Stomach (tissue), 9 donors: ENCODE measurements around the gene ACAT2. TPM values are rescaled to one million over a fixed set of nuclear protein-coding genes. Genes with fewer than 3 reads are reported as not detected.

Experiments used
- DNase-seq, 2 donors: peaks; one replicate each; pipeline versions ENCODE4 v3.0.0 to v3.0.0-alpha.2; 2013 to 2019
- H3K27ac ChIP-seq, 5 donors: fragments of 200-600 bp in 4 of 5; sonication (generic) in 4 of 5; one replicate each; pipeline ENCODE4 v1.5.1; 2013 to 2019; ENCODE audit warnings: mild to moderate bottlenecking in 1 of 5, moderate library complexity in 1 of 5
- H3K27me3 ChIP-seq, 3 donors: fragments of 200-600 bp; sonication (generic); one replicate each; pipeline ENCODE4 v1.5.1; 2017 to 2019; ENCODE audit warnings: mixed run types in 1 of 3
- H3K36me3 ChIP-seq, 4 donors: fragments of 200-600 bp; sonication (generic); 1 replicate in 3 of 4; 2 replicates in 1 of 4; pipeline ENCODE4 v1.5.1; 2016 to 2019
- H3K4me1 ChIP-seq, 4 donors: fragments of 200-600 bp; sonication (generic); one replicate each; pipeline ENCODE4 v1.5.1; 2016 to 2019
- H3K4me3 ChIP-seq, 4 donors: fragments of 200-600 bp; sonication (generic) in 3 of 4; one replicate each; pipeline ENCODE4 v1.5.1; 2016 to 2019; ENCODE audit warnings: mild to moderate bottlenecking in 1 of 4
- H3K9me3 ChIP-seq, 4 donors: fragments of 200-600 bp; sonication (generic); one replicate each; pipeline ENCODE4 v1.5.1; 2016 to 2019
- EP300 ChIP-seq: sonication (generic); formaldehyde crosslinking; IDR thresholded peaks from one replicate; pipeline ENCODE4 v1.6.1; 2017; ENCODE audit warnings: antibody characterized with exemption
- POLR2A ChIP-seq, 4 donors: fragments of 450-650 bp; IDR thresholded peaks; one replicate each; pipeline ENCODE4 v1.6.1; 2016; ENCODE audit warnings: antibody characterized with exemption in 4 of 4, control low read depth in 2 of 4, mild to moderate bottlenecking in 1 of 4, moderate library complexity in 1 of 4
- POLR2AphosphoS5 ChIP-seq, 3 donors: sonication (generic); formaldehyde crosslinking; IDR thresholded peaks; one replicate each; pipeline ENCODE4 v1.6.1; 2016; ENCODE audit warnings: antibody characterized with exemption in 3 of 3
- WGBS, 5 donors: extraction: QIAGEN DNeasy Blood & Tissue Kit in 3 of 5; methylation state at CpG; one replicate each; pipeline versions ENCODE4 v1.1.5 to v1.1.7; 2013 to 2018; 5-methylcytosine and 5-hydroxymethylcytosine counted together
- intact Hi-C: fragments of 100-400 bp; cut with DNase I; formaldehyde crosslinking; loops from one replicate; pipeline ENCODE4 v1.15.1; 2023; ENCODE audit warnings: low total_unique reads
- polyA plus RNA-seq, 3 donors: library from polyadenylated mRNA; stranded (reverse); fragments of 200-250 nt; gene quantifications; one replicate each; pipeline ENCODE4 v1.2.3, GENCODE V29; 2013
- total RNA-seq, 5 donors: library from RNA; depleted of rRNA; stranded (reverse); fragments of >200 nt; gene quantifications; one replicate each; pipeline versions ENCODE4 v1.1.0 to v1.2.3, GENCODE V29; 2014 to 2016
- TF ChIP-seq, protein P1 (sequence below), 7 experiments: fragments of 450-650 bp in 4 of 7; fragments of 200-600 bp in 3 of 7; sonication (generic) in 3 of 7; IDR thresholded peaks; one replicate each; pipeline ENCODE4 v1.5.1; 2016 to 2019; ENCODE audit warnings: antibody characterized with exemption in 7 of 7, control low read depth in 2 of 7, mild to moderate bottlenecking in 1 of 7
- donor health status: healthy with polysubstance abuse.
- donor health status: Bipolar disorder and iron deficiency.
- donor health status: healthy.

ACAT2 gene
- total and polyA plus RNA-seq, 8 donors = 0.58 to 82.1 (median 22.7) TPM

DNA sequence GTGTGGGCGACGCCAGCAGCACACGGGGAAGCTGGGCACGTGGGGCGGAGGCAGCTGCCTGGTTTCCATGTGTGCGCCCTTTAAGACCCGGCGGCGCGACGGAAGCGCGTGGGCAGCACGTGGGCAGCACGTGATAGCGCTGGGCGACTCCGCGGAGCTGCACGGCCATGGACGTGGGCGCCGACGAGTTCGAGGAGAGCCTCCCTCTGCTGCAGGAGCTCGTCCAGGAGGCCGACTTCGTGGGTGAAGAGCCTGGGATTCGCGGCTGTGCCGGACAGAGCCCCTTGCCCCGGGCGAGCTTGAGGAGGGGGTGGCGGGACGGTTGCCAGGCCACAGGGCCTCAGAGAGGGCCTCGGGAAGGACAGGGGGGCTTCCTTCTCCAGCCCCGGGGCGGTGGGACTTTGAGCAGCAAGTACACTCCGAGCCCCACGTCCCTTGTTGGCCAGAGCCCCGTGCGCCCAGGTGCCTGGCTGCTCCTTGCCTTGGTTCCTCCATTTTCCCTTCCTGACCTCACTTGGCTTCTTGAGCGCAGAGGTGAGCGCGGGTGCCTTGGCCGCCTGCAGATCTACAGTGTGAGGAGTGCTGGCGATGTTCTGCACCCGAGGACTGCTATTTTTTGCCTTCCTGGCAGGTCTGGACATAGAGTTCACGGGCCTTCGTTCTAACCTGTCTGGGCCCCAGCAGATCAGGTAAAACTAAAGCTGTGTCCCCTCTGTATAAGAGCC lies 38.5 kb downstream of the ACAT2 start, which contains the start of gene PNLDC1:
TSS of gene PNLDC1 (plus strand) at position 136 of the 725 bp plus-strand sequence. CDS start at position 168, 32 bp downstream.
- Histone ChIP-seq H3K9me3 (no peaks in the 10 kb centered on the region), H3K27ac (no peak within 1 kb of the TSS), H3K4me1 (peaks cover 0 to 12% (median 0%) of the 10 kb centered on the region in 4 donors), H3K4me3 (no peak within 1 kb of the TSS), H3K36me3 (peaks cover 18 to 53% (median 50%) of the 10 kb centered on the region in 4 donors), H3K27me3 (no peaks in the 10 kb centered on the region)
- intact Hi-C loops = no loop called here
- whole genome bisulfite sequencing, 5 donors = 85 to 93% (median 92%) methylated on average over 46 to 50 of the region's 50 CpGs
- TF ChIP-seq, protein P1, sequence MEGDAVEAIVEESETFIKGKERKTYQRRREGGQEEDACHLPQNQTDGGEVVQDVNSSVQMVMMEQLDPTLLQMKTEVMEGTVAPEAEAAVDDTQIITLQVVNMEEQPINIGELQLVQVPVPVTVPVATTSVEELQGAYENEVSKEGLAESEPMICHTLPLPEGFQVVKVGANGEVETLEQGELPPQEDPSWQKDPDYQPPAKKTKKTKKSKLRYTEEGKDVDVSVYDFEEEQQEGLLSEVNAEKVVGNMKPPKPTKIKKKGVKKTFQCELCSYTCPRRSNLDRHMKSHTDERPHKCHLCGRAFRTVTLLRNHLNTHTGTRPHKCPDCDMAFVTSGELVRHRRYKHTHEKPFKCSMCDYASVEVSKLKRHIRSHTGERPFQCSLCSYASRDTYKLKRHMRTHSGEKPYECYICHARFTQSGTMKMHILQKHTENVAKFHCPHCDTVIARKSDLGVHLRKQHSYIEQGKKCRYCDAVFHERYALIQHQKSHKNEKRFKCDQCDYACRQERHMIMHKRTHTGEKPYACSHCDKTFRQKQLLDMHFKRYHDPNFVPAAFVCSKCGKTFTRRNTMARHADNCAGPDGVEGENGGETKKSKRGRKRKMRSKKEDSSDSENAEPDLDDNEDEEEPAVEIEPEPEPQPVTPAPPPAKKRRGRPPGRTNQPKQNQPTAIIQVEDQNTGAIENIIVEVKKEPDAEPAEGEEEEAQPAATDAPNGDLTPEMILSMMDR (IDR thresholded peaks at IDR 0.05) = no peak
- TF ChIP-seq EP300 = no peak
- TF ChIP-seq POLR2AphosphoS5 (IDR thresholded peaks at IDR 0.05) = no peak
- TF ChIP-seq POLR2A (IDR thresholded peaks at IDR 0.05) = no peak
- no peak for DNase-seq

DNA sequence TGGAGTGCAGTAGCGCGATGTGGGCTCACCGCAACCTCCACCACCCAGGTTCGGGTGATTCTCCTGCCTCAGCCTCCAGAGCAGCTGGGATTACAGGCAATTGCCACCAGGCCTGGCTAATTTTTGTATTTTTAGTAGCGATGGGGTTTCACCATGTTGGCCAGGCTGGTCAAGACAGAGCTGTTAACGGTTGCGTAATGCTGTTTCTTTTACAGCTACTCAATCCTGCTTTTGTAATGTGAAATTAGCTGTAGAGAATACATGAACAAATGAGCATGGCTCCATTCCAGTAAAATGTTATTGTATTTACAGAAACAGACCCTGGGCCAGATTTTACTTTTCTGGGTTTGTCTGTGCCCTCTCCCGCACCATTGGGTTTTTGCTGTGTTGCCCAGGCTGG lies 40.1 kb downstream of the ACAT2 start:
- H3K9me3 ChIP-seq = no peaks in the 10 kb centered on the region
- peaks cover 0 to 5% (median 0%) of the 10 kb centered on the region in 4 donors for H3K4me1 ChIP-seq
- TF ChIP-seq POLR2AphosphoS5 (IDR thresholded peaks at IDR 0.05) = no peak
- TF ChIP-seq POLR2A (IDR thresholded peaks at IDR 0.05) = no peak
- TF ChIP-seq, protein P1 (IDR thresholded peaks at IDR 0.05) = no peak
- TF ChIP-seq EP300 = no peak
- 91 to 94% (median 93%) methylated on average over 8 of the region's 8 CpGs for WGBS, 5 donors
- no peak overlapping the region for H3K27ac ChIP-seq
- H3K36me3 ChIP-seq = peaks cover 18 to 39% (median 36%) of the 10 kb centered on the region in 4 donors
- no peaks in the 10 kb centered on the region for H3K27me3 ChIP-seq
- no peak overlapping the region for H3K4me3 ChIP-seq
- intact Hi-C loops = no loop called here
- no peak for DNase-seq

DNA sequence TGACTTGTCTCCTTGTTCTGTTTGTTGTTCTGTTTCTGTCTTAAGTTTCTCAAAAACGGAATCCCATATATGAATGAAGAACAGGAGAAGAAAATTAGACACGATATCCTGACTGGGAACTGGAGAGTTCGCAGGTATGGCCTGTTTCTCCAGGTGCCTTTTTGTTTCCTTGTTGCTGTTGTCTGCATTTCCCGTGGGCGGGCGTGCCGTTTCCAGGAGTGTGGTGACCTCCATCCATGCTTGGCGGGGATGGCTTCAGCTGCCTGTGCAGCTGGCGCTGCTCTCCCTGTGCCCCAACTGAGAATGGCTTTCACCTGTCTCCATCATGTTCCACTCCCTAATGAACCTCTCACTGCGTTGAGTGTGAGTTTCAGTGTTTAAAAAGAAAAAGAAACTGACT lies 42.7 kb downstream of the ACAT2 start:
- 64 to 82% (median 74%) methylated on average over 10 of the region's 10 CpGs for WGBS, 5 donors
- H3K36me3 ChIP-seq = peaks cover 0 to 13% (median 10%) of the 10 kb centered on the region in 4 donors
- TF ChIP-seq EP300 (no peak), POLR2AphosphoS5 (IDR thresholded peaks at IDR 0.05) (no peak), POLR2A (IDR thresholded peaks at IDR 0.05) (no peak)
- TF ChIP-seq, protein P1 (IDR thresholded peaks at IDR 0.05) = no peak
- intact Hi-C loops = no loop called here
- peak in 1 of 2 donors; percentile 11 for DNase-seq
- no peak overlapping the region for H3K4me3 ChIP-seq
- no peaks in the 10 kb centered on the region for H3K27me3 ChIP-seq
- H3K9me3 ChIP-seq = no peaks in the 10 kb centered on the region
- peaks cover 0 to 15% (median 0%) of the 10 kb centered on the region in 4 donors for H3K4me1 ChIP-seq
- no peak overlapping the region for H3K27ac ChIP-seq

DNA sequence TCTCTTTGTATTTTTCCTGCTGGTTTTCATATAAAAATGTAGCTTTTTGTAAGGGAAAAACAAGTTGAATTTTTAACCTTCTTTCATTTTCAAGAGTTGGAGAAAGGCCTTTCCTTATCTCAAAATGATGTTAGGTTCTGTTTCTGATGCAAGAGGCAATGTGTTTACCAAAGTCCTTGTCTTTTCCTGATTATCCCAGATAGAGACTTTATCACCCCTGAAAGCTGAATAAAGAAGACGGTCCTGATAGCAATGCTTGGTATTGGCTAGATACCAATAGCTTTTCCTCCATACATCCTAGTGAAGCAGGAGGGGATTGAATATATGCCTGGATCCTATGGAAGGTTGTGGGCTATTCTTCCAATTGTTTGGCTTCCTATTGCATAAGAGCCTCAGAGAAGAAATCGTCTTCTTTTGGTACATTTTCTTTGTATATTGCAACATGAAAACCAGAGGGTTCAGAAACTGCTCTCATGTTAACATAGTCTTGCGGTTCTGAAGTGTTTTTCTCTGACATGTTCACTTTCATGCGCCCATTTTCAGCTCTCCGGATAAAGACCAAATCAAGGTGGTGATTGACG lies 43.7 kb downstream of the ACAT2 start:
- intact Hi-C loops = no loop called here
- WGBS, 5 donors = 86 to 89% (median 88%) methylated on average over 6 of the region's 6 CpGs
- TF ChIP-seq, protein P1 (IDR thresholded peaks at IDR 0.05) = no peak
- TF ChIP-seq POLR2A (IDR thresholded peaks at IDR 0.05) (no peak), POLR2AphosphoS5 (IDR thresholded peaks at IDR 0.05) (no peak), EP300 (no peak)
- H3K4me3 ChIP-seq = no peak overlapping the region
- no peaks in the 10 kb centered on the region for H3K9me3 ChIP-seq
- DNase-seq = no peak
- peaks cover 0 to 4% (median under 1%) of the 10 kb centered on the region in 4 donors for H3K36me3 ChIP-seq
- no peaks in the 10 kb centered on the region for H3K27me3 ChIP-seq
- no peak overlapping the region for H3K27ac ChIP-seq
- peaks cover 0 to 15% (median 0%) of the 10 kb centered on the region in 4 donors for H3K4me1 ChIP-seq
